Thyroid gland (tissue), 4 donors: ENCODE measurements around the gene PAFAH1B2.

Experiments used
- CTCF ChIP-seq, 6 experiments: fragments of 200-600 bp in 3 of 6; fragments of 450-650 bp in 3 of 6; sonication (generic) in 3 of 6; IDR thresholded peaks; one replicate each; pipeline ENCODE4 v1.5.1; 2016 to 2019; ENCODE audit warnings: antibody characterized with exemption in 6 of 6, mild to moderate bottlenecking in 2 of 6, inconsistent platforms in 1 of 6, moderate library complexity in 1 of 6
- POLR2A ChIP-seq, 2 donors: fragments of 450-650 bp; IDR thresholded peaks; one replicate each; pipeline ENCODE4 v1.6.1; 2017; ENCODE audit warnings: antibody characterized with exemption in 2 of 2, mild to moderate bottlenecking in 2 of 2, moderate library complexity in 1 of 2

GRCh38 chr11:117199916-117200812 lies 56.1 kb downstream of the PAFAH1B2 start:
- TF ChIP-seq CTCF (IDR thresholded peaks at IDR 0.05), result no peak
- TF ChIP-seq POLR2A (IDR thresholded peaks at IDR 0.05), result no peak
